Adrenal gland (tissue), 12 donors: ENCODE measurements around the gene NIBAN1. TPM values are rescaled to one million over a fixed set of nuclear protein-coding genes. Genes with fewer than 3 reads are reported as not detected.

ENCODE experiments used
- DNase-seq, 7 donors: peaks; one replicate each; pipeline ENCODE4 v3.0.0-alpha.2; 2019 to 2020
- H3K27ac ChIP-seq, 5 donors: fragments of 200-600 bp; sonication (generic) in 4 of 5; 1 replicate in 3 of 5; 2 replicates in 2 of 5; pipeline versions ENCODE4 v1.5.1 to v1.8.0; 2016 to 2020; ENCODE audit warnings: mild to moderate bottlenecking in 1 of 5
- H3K27me3 ChIP-seq: fragments of 200-600 bp; 2 replicates; pipeline ENCODE4 v1.8.0; 2021
- H3K36me3 ChIP-seq, 2 donors: fragments of 200-600 bp; replicated peaks in 1 of 2; 1 replicate in 1 of 2; 2 replicates in 1 of 2; pipeline versions ENCODE4 v1.5.1 to v1.8.0; 2018 to 2022
- H3K4me1 ChIP-seq, 2 donors: fragments of 200-600 bp; replicated peaks in 1 of 2; 1 replicate in 1 of 2; 2 replicates in 1 of 2; pipeline versions ENCODE4 v1.5.1 to v1.8.0; 2018 to 2021
- H3K4me3 ChIP-seq, 4 donors: fragments of 200-600 bp; sonication (generic) in 3 of 4; one replicate each; pipeline ENCODE4 v1.5.1; 2016 to 2018
- H3K9me3 ChIP-seq, 3 donors: fragments of 200-600 bp; sonication (generic) in 1 of 3; replicated peaks in 1 of 3; 1 replicate in 2 of 3; 2 replicates in 1 of 3; pipeline versions ENCODE4 v1.5.1 to v1.8.0; 2016 to 2021
- CTCF ChIP-seq, 6 experiments: fragments of 450-650 bp in 4 of 6; fragments of 200-600 bp in 2 of 6; sonication (generic) in 1 of 6; IDR thresholded peaks; 1 replicate in 5 of 6; 2 replicates in 1 of 6; pipeline versions ENCODE4 v1.5.1 to v1.8.0; 2016 to 2021; ENCODE audit warnings: antibody characterized with exemption in 6 of 6, mild to moderate bottlenecking in 2 of 6, moderate library complexity in 1 of 6
- POLR2A ChIP-seq, 2 donors: fragments of 450-650 bp; IDR thresholded peaks; one replicate each; pipeline ENCODE4 v1.6.1; 2017; ENCODE audit warnings: antibody characterized with exemption in 2 of 2, mild to moderate bottlenecking in 2 of 2, moderate library complexity in 1 of 2
- WGBS, 4 donors: extraction: QIAGEN DNeasy Blood & Tissue Kit in 2 of 4; methylation state at CpG; one replicate each; pipeline versions ENCODE4 v1.1.5 to v1.1.7; 2013 to 2017; 5-methylcytosine and 5-hydroxymethylcytosine counted together
- intact Hi-C, 2 donors: fragments of 100-400 bp; cut with DNase I; formaldehyde crosslinking; loops; one replicate each; pipeline versions ENCODE4 v1.14.1 to v1.15.0; 2022 to 2023
- polyA plus RNA-seq, 3 donors: library from polyadenylated mRNA; stranded (reverse); fragments of 200-250 nt in 2 of 3; fragments of 350-450 nt in 1 of 3; fragmentation: Illumina TruSeq in 1 of 3; extraction: RNeasy Lipid Tissue Mini Kit (QIAGEN cat#74804) in 1 of 3; gene quantifications; one replicate each; pipeline ENCODE4 v1.2.3, GENCODE V29; 2013 to 2014
- total RNA-seq, 9 donors: library from RNA; depleted of rRNA in 4 of 9; stranded (reverse); fragments of >200 nt in 4 of 9; fragments of 120-200 nt in 1 of 9; fragmentation: NEBNext Ultra II Directional in 1 of 9; extraction: Animal tissue kit (Norgen Biotek cat#: 25700) in 1 of 9; gene quantifications; one replicate each; pipeline versions ENCODE4 v1.1.0 to v1.2.4, GENCODE V29; 2013 to 2023
- donor health status: healthy with polysubstance abuse.
- donor health status: Bipolar disorder and iron deficiency.
- donor health status: DM: yes; HTN: yes; CAD: no.
- donor health status: DM: no; HTN: no; CAD: no.
- donor health status: DM: no; HTN: no; CAD: no.
- donor health status: DM: yes; HTN: yes; CAD: no.

The NIBAN1 gene
- total and polyA plus RNA-seq, 12 donors = 2.3 to 30.6 (median 11.2) TPM

DNA sequence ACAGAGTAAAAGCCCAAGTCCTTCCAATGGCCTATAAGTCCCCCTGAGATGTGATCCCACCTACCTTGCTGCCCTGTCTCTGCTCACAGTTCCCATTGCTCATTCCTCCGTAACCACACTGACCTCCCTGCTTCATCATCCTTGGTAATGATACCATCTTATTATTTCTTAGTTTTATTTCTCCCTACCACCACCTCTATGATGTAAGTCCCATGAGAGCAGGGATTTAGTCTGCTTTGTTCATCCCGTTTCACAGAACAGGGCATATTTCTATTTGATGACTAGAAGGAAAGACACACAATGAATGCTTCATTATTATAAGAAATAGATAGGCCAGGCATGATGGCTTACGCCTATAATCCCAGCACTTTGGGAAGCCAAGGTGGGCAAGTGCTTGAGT is 22.5 kb downstream of the NIBAN1 start:
- Histone ChIP-seq H3K27me3 (no peaks in the 10 kb centered on the region), H3K36me3 (no peaks in the 10 kb centered on the region), H3K4me1 (peaks cover 9 to 18% of the 10 kb centered on the region in 2 donors), H3K27ac (no peak overlapping the region), H3K9me3 (no peaks in the 10 kb centered on the region), H3K4me3 (no peak overlapping the region)
- TF ChIP-seq CTCF (IDR thresholded peaks at IDR 0.05) (no peak), POLR2A (IDR thresholded peaks at IDR 0.05) (no peak)
- WGBS, 4 donors = 93 to 97% (median 95%) methylated on average over 3 of the region's 3 CpGs
- no peak for DNase-seq
- intact Hi-C loops = no loop called here

GRCh38 chr1:184950906-184951305 is 23.4 kb downstream of the NIBAN1 start:
- H3K4me1 ChIP-seq = peaks cover 9 to 18% of the 10 kb centered on the region in 2 donors
- no peak overlapping the region for H3K4me3 ChIP-seq
- intact Hi-C loops = no loop called here
- H3K9me3 ChIP-seq = no peaks in the 10 kb centered on the region
- WGBS, 4 donors = 54 to 88% (median 80%) methylated on average over 2 of the region's 2 CpGs
- TF ChIP-seq CTCF (IDR thresholded peaks at IDR 0.05) (no peak), POLR2A (IDR thresholded peaks at IDR 0.05) (no peak)
- no peaks in the 10 kb centered on the region for H3K27me3 ChIP-seq
- H3K27ac ChIP-seq = no peak overlapping the region
- H3K36me3 ChIP-seq = no peaks in the 10 kb centered on the region
- DNase-seq = no peak

DNA sequence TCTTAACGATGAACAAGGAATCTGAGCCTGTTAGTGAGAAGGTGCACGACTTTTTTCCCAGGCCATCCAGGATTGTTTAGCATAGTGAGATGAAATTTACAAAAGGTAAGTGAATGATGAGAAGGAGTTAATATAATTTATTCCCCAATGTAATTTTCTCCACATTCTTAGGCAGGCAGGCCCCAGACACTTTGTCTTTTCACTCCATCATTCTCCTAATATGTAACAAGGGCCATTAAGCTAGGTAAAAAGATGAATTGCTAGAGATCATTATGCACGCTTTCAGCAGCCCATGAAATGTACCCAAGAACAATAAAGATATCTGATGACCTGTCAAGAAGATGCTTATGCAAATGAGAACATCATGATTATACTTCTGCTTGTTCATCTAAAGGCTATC is 24.1 kb downstream of the NIBAN1 start:
- H3K27ac ChIP-seq = no peak overlapping the region
- no peaks in the 10 kb centered on the region for H3K9me3 ChIP-seq
- no peak for DNase-seq
- 75 to 91% (median 85%) methylated on average over 3 of the region's 3 CpGs for WGBS, 4 donors
- H3K27me3 ChIP-seq = no peaks in the 10 kb centered on the region
- intact Hi-C loops = no loop called here
- no peak overlapping the region for H3K4me3 ChIP-seq
- H3K4me1 ChIP-seq = peaks cover 9 to 18% of the 10 kb centered on the region in 2 donors
- H3K36me3 ChIP-seq = no peaks in the 10 kb centered on the region
- TF ChIP-seq CTCF (IDR thresholded peaks at IDR 0.05) (no peak), POLR2A (IDR thresholded peaks at IDR 0.05) (no peak)

DNA sequence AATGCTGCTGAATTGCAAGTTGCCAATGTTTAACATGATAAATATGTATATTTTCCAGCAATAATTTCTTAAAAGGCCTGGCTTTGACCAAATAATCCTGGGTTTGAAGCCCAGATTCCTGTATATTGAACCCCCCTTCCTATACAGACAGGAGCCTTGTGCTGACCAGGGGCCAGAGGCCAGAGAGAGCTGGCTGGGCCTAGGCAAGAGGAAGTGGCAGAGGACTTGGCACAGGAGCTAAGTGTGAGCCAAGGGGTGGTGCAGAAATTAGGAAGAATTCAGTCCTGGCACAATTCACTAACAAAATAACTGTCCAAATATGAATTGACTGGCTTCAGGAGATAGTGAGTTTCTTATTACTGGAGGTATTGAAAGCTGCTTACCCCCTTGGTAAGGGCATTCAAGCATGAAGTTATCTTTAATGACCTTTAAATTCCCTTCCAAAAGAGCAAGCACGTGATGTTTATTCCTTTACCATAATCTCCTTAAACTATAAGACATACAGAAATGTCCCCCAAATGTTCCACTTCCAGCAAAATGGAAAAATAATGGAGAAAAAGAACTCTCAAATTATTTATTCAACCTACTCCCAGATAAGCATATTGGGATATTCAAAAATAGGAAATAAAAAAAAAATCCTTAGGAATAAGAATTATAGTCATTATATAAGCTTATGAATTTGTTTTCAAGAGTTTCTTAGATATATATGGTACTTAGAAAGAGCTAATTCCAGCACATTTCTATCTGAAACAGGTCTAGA is 26.6 kb downstream of the NIBAN1 start:
- Histone ChIP-seq H3K4me3 (no peak overlapping the region), H3K9me3 (no peaks in the 10 kb centered on the region), H3K27ac (no peak overlapping the region), H3K36me3 (no peaks in the 10 kb centered on the region), H3K4me1 (no peaks in the 10 kb centered on the region), H3K27me3 (no peaks in the 10 kb centered on the region)
- DNase-seq = peak in 1 of 7 donors; percentile 15
- 31 to 38% (median 36%) methylated on average over 1 of the region's 1 CpG for WGBS, 4 donors
- intact Hi-C loops = no loop called here
- TF ChIP-seq CTCF (IDR thresholded peaks at IDR 0.05) (no peak), POLR2A (IDR thresholded peaks at IDR 0.05) (no peak)
